Right cardiac atrium (tissue), 5 donors: ENCODE data around the gene REPIN1. TPM values are rescaled to one million over a fixed set of nuclear protein-coding genes. Genes with fewer than 3 reads are reported as not detected.

Source experiments
- ATAC-seq, 2 donors: fragments of 200-7000 bp; cut with Tn5 transposase; one replicate each; pipeline versions ENCODE4 v1.8.0 to v1.9.1; 2020; ENCODE audit warnings: moderate library complexity in 2 of 2, mild to moderate bottlenecking in 1 of 2
- DNase-seq, 3 donors: peaks; one replicate each; pipeline ENCODE4 v3.0.0-alpha.2; 2020
- H3K27ac ChIP-seq: one replicate; pipeline ENCODE4 v1.5.1; 2013; ENCODE audit warnings: mild to moderate bottlenecking, low read length, control low read depth, moderate library complexity
- H3K27me3 ChIP-seq: one replicate; pipeline ENCODE4 v1.6.1; 2013; ENCODE audit not compliant: control insufficient read depth, insufficient read depth
- H3K4me1 ChIP-seq: one replicate; pipeline ENCODE4 v1.6.1; 2013; ENCODE audit warnings: low read length; ENCODE audit not compliant: control insufficient read depth, insufficient read depth
- H3K4me3 ChIP-seq: one replicate; pipeline ENCODE4 v1.5.1; 2013; ENCODE audit warnings: low read length, control low read depth
- H3K9me3 ChIP-seq: one replicate; pipeline ENCODE4 v1.6.1; 2013; ENCODE audit warnings: low read length; ENCODE audit not compliant: control insufficient read depth
- WGBS: extraction: QIAGEN DNeasy Blood & Tissue Kit; methylation state at CpG from one replicate; pipeline ENCODE4 v1.1.7; 2013; 5-methylcytosine and 5-hydroxymethylcytosine counted together
- intact Hi-C, 4 donors: fragments of 100-400 bp; cut with DNase I; formaldehyde crosslinking; loops; one replicate each; pipeline versions ENCODE4 v1.11.0 to v1.14.0; 2022 to 2023
- polyA plus RNA-seq: library from polyadenylated mRNA; stranded (reverse); fragments of 200-250 nt; gene quantifications from one replicate; pipeline ENCODE4 v1.2.3, GENCODE V29; 2013
- total RNA-seq, 4 donors: library from RNA; stranded (reverse); fragmentation: NEBNext Ultra II Directional; extraction: Animal tissue kit (Norgen Biotek cat#: 25700); gene quantifications; one replicate each; pipeline ENCODE4 v1.2.1, GENCODE V29; 2021
- donor health status: healthy with polysubstance abuse.
- donor health status: DM: no; HTN: yes; CAD: no.
- donor health status: DM: no; HTN: no; CAD: no.
- donor health status: DM: no; HTN: yes; CAD: no; lungs with severe emphysema.
- donor health status: DM: yes; HTN: yes; CAD: no.

REPIN1 gene
- total and polyA plus RNA-seq, 5 donors = 70.6 to 116 (median 107) TPM

GRCh38 chr7:150378115-150378852 lies 9.7 kb downstream of the REPIN1 start:
- H3K9me3 ChIP-seq = no peaks in the 10 kb centered on the region
- 7% methylated on average over 32 of the region's 32 CpGs for WGBS
- DNase-seq (peak; percentile 64 to 82 (median 81)), ATAC-seq (peak; percentile 8 to 53)
- intact Hi-C loops = no loop called here
- H3K4me3 ChIP-seq = peak overlapping the region; percentile 56
- peak overlapping the region; percentile 79 for H3K27ac ChIP-seq
- no peaks in the 10 kb centered on the region for H3K27me3 ChIP-seq
- peaks cover 3% of the 10 kb centered on the region for H3K4me1 ChIP-seq

- DNase-seq (peak; percentile 97 to 99 (median 99)), ATAC-seq (peak; percentile 98 to 99)
- no peaks in the 10 kb centered on the region for H3K9me3 ChIP-seq
- under 1% methylated on average over 60 of the region's 60 CpGs for WGBS
- no peaks in the 10 kb centered on the region for H3K27me3 ChIP-seq
- peak within 1 kb of the TSS; percentile 79 for H3K27ac ChIP-seq
- peak within 1 kb of the TSS; percentile 83 for H3K4me3 ChIP-seq
- intact Hi-C loops = no loop called here
- H3K4me1 ChIP-seq = peaks cover 3% of the 10 kb centered on the region
These were observed 10.3 kb downstream of the REPIN1 start, which contains the start of gene ZNF775 for GRCh38 chr7:150378853-150379440. Gene ZNF775 (plus strand): TSS chr7:150379330. CDS start chr7:150388471, 9,141 bp downstream.

DNA sequence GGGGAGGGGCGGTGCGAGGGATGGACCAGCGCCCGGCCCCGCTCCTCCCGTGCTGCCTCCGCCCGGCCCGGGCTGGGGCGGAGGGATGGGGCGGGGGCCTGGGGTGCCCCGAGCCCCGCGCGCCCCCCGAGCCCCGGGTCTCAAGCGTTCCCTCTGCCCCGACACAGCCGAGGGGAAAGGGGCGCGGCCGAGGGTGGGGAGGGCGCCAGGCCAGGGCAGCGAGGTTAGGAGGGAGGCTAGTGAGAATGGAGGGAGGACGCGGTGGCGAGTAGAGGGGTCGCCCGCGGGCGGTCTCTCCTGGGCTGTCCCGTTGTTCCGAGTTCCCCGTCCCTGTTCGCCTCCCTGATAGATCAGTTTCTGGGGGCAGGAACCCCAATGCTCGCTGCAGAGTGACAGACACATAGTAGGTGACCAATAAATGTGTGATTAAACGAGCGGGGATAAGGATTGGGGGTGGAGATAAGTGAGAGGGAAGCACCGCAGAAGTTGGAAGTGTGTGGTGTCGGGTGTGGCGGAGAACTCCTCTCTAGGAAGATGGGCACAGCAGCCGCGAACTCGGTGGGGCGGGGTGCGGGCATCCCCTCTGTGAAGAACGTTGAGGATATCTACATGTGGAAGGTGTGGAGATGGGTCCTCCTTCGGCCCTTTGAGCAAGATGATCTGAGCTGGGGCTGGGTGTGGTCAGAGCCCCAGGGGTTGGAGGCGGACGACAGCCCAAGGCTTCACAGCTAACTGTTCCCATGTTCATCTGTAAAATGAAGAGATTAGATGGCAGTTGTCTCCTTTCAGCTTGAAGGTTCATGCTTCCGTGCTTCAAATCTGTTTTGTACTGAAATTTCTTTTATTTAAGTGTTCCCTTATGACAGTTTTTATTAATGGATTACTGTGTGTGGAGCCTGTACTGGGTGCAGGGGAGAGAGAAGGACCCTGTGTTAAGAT lies 11.1 kb downstream of the REPIN1 start:
- Histone ChIP-seq H3K27ac (peak overlapping the region; percentile 49), H3K27me3 (no peaks in the 10 kb centered on the region), H3K4me1 (peaks cover 3% of the 10 kb centered on the region), H3K9me3 (no peaks in the 10 kb centered on the region), H3K4me3 (peak overlapping the region; percentile 83)
- DNase-seq = peak in 1 of 3 donors; percentile 66
- WGBS = 1% methylated on average over 52 of the region's 52 CpGs
- ATAC-seq = no peak
- intact Hi-C loops = no loop called here

- H3K4me1 ChIP-seq = peaks cover 3% of the 10 kb centered on the region
- WGBS = 72% methylated on average over 11 of the region's 11 CpGs
- no peak overlapping the region for H3K27ac ChIP-seq
- intact Hi-C loops = no loop called here
- ATAC-seq = no peak
- DNase-seq = no peak
- no peaks in the 10 kb centered on the region for H3K27me3 ChIP-seq
- H3K4me3 ChIP-seq = no peak overlapping the region
- H3K9me3 ChIP-seq = no peaks in the 10 kb centered on the region
These were observed 11.8 kb downstream of the REPIN1 start for GRCh38 chr7:150380463-150380862.

DNA sequence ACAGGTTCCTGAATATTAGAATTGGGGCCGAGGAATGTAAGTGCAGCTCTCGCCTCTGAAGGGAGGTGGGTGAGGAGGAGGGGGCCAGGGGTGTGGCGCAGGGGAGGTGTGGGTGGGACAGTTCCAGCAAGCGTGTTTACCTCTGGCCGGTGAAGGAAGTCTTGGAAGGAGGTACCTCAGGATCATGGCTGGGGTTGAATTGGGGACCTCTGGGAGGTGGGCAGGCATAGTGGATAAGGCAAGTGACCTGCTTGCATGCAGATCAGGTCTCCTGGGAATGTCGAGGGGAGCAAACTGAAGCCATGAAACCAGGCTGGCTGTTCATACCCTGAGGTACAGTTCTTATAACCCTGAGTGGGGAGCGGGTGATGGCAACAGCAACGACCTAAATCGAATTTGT lies 12.5 kb downstream of the REPIN1 start:
- no peak overlapping the region for H3K4me3 ChIP-seq
- DNase-seq = no peak
- H3K9me3 ChIP-seq = no peaks in the 10 kb centered on the region
- H3K27ac ChIP-seq = no peak overlapping the region
- peaks cover 3% of the 10 kb centered on the region for H3K4me1 ChIP-seq
- intact Hi-C loops = no loop called here
- WGBS = 86% methylated on average over 9 of the region's 9 CpGs
- H3K27me3 ChIP-seq = no peaks in the 10 kb centered on the region
- ATAC-seq = no peak

DNA sequence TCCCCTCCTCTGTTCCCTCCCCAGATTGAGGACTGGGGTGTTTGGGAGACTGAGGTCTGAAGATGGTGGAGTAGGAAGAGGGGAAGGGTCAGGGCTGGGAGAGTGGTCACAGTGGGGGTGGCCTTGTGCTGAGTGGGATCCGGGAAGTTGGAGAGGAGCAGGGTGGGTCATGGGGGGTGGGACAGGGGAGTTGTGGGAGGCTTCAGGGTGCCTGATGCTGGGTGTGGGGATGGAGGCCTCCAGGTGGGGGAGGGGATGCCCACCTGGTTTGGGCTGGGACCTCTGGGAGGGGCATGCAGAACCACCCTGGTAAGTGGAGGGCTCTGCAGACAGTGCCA lies 13.1 kb downstream of the REPIN1 start:
- Histone ChIP-seq H3K4me3 (no peak overlapping the region), H3K27me3 (no peaks in the 10 kb centered on the region), H3K9me3 (no peaks in the 10 kb centered on the region), H3K27ac (no peak overlapping the region), H3K4me1 (peaks cover 3% of the 10 kb centered on the region)
- intact Hi-C loops = no loop called here
- DNase-seq = no peak
- ATAC-seq = no peak
- WGBS = 97% methylated on average over 1 of the region's 1 CpG

GRCh38 chr7:150382123-150382843 lies 13.7 kb downstream of the REPIN1 start:
- DNase-seq = no peak
- intact Hi-C loops = no loop called here
- Histone ChIP-seq H3K9me3 (no peaks in the 10 kb centered on the region), H3K4me3 (no peak overlapping the region), H3K27ac (no peak overlapping the region), H3K27me3 (no peaks in the 10 kb centered on the region), H3K4me1 (peaks cover 3% of the 10 kb centered on the region)
- WGBS = 88% methylated on average over 20 of the region's 20 CpGs
- no peak for ATAC-seq

DNA sequence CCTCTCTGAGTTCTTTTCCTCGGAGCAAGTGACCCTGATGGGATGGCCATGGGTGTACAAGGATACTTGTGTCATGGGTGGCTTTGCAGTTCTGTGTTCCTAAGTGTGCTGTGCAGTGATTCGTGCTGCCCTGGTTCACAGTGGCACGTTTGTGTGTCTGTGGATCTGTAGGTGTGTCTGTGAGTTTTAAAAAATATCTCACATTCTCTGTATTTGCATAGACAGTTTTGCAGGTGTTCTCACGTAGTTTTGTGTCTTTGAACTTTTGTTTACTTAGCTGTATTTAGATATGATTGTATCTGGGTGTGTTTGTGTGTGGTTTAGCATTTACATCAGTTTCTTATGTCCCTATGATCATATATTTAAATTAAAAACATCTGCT lies 14.2 kb downstream of the REPIN1 start:
- H3K27ac ChIP-seq = no peak overlapping the region
- DNase-seq (no peak), ATAC-seq (no peak)
- H3K27me3 ChIP-seq = no peaks in the 10 kb centered on the region
- H3K4me1 ChIP-seq = peaks cover 3% of the 10 kb centered on the region
- no peaks in the 10 kb centered on the region for H3K9me3 ChIP-seq
- 73% methylated on average over 4 of the region's 4 CpGs for WGBS
- intact Hi-C loops = no loop called here
- H3K4me3 ChIP-seq = no peak overlapping the region

DNA sequence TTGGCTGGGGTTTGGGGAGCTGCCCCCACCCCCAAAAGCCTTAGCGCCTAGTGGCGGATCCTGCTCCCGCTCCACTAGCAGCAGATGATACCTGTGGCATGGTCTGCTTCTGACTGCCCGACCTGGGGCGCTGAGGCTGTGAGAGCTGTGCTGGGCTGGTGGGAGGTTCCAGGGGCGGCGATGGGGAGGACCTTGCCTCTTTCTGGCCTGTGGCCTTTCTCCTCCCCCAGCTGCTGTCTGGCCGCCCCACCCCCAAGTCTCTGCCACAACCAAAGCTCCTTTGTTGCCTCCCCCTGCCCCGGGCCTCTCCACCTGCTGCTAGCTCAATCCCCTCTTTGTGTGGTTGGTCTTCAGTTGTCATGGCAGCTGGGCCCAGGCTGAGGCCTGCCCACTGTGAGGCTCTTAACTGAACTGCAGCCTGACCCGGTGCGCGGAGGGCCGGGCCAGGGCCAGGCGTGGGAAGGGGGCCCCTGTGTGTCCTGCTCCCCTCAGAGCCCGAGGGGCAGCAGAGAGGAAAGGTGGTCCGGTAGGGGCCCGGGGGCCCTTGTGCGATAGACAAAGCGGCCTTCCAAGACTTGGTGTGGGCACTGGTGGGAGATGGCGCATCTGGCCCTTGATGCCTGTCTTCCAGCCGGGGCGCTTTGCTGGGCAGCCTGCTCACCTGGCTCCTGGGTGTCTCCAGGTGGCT lies 15.2 kb downstream of the REPIN1 start:
- H3K27me3 ChIP-seq = no peaks in the 10 kb centered on the region
- 76% methylated on average over 22 of the region's 22 CpGs for WGBS
- no peaks in the 10 kb centered on the region for H3K4me1 ChIP-seq
- DNase-seq (peak in 1 of 3 donors; percentile 70), ATAC-seq (no peak)
- no peaks in the 10 kb centered on the region for H3K9me3 ChIP-seq
- intact Hi-C loops = no loop called here
- H3K27ac ChIP-seq = no peak overlapping the region
- H3K4me3 ChIP-seq = no peak overlapping the region
